Ovary (tissue), 3 donors: ENCODE data around the gene AHRR.

Source experiments
- CTCF ChIP-seq, 3 donors: fragments of 450-650 bp in 2 of 3; fragments of 200-600 bp in 1 of 3; IDR thresholded peaks; one replicate each; pipeline versions ENCODE4 v1.5.1 to v1.8.0; 2016 to 2022; ENCODE audit warnings: antibody characterized with exemption in 3 of 3, mild to moderate bottlenecking in 1 of 3
- EP300 ChIP-seq: sonication (generic); formaldehyde crosslinking; IDR thresholded peaks from one replicate; pipeline ENCODE4 v1.6.1; 2017; ENCODE audit warnings: antibody characterized with exemption
- POLR2A ChIP-seq: fragments of 450-650 bp; IDR thresholded peaks from one replicate; pipeline ENCODE4 v1.6.1; 2017; ENCODE audit warnings: antibody characterized with exemption, mild to moderate bottlenecking, moderate library complexity
- donor health status: DM: no; HTN: no; CAD: no.

- no peak for TF ChIP-seq CTCF (IDR thresholded peaks at IDR 0.05)
- no peak for TF ChIP-seq POLR2A
- TF ChIP-seq EP300 = no peak
Observed at GRCh38 chr5:482021-482420, 160.5 kb downstream of the AHRR start.
